Measurements from ENCODE around the gene TNFSF4.
A peak's percentile ranks its signal among the peaks of the same experiment; 100 is the strongest.

The TNFSF4 gene

DNA sequence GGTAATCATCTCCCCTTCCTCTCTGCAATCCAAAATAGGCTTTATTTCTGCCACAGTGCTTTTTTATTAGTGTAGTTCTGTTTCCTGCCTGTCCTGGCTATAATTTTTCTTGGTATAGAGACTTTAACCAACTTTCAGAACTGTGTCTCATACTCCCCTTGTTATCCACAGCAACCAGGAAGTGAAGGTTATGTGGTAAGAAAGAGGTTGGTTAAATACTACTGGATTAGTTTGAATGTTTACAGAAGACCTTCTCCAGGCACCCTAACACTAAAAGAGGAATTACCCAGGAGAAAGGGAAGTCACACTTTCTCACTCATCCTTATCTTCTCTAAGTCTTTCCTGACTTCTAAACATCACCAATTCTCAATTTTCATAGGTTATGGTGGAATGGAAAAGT, 17.8 kb upstream of the TNFSF4 start:
- H3K36me3 ChIP-seq (replicated peaks; ENCODE audit: low read depth, low read length): no peaks in the 10 kb centered on the region
- no peak overlapping the region for H3K4me3 ChIP-seq (ENCODE audit: low read length)
- no peaks in the 10 kb centered on the region for H3K27me3 ChIP-seq (ENCODE audit: low read depth, low read length)
- H3K9me3 ChIP-seq (ENCODE audit: insufficient read depth, low read length): no peaks in the 10 kb centered on the region
- no peak overlapping the region for H3K27ac ChIP-seq (ENCODE audit: low read length)
- TF ChIP-seq EZH2phosphoT487 (IDR thresholded peaks at IDR 0.05; ENCODE audit: low read depth): no peak
- TF ChIP-seq, protein P1, sequence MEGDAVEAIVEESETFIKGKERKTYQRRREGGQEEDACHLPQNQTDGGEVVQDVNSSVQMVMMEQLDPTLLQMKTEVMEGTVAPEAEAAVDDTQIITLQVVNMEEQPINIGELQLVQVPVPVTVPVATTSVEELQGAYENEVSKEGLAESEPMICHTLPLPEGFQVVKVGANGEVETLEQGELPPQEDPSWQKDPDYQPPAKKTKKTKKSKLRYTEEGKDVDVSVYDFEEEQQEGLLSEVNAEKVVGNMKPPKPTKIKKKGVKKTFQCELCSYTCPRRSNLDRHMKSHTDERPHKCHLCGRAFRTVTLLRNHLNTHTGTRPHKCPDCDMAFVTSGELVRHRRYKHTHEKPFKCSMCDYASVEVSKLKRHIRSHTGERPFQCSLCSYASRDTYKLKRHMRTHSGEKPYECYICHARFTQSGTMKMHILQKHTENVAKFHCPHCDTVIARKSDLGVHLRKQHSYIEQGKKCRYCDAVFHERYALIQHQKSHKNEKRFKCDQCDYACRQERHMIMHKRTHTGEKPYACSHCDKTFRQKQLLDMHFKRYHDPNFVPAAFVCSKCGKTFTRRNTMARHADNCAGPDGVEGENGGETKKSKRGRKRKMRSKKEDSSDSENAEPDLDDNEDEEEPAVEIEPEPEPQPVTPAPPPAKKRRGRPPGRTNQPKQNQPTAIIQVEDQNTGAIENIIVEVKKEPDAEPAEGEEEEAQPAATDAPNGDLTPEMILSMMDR (IDR thresholded peaks at IDR 0.05; ENCODE audit: low read depth, low read length): no peak
- H3K79me2 ChIP-seq (ENCODE audit: low read length): no peaks in the 10 kb centered on the region
- H2AFZ ChIP-seq (ENCODE audit: low read depth, low read length): no peak overlapping the region
- no peaks in the 10 kb centered on the region for H4K20me1 ChIP-seq (ENCODE audit: insufficient read depth, low read length)
- H3K9ac ChIP-seq (ENCODE audit: low read length): no peak overlapping the region
- H3K4me2 ChIP-seq (ENCODE audit: low read length): peak overlapping the region; percentile 12; the same call in 1 of the 2 replicates
- H3K4me1 ChIP-seq (ENCODE audit: low read length): peaks cover 42% of the 10 kb centered on the region

DNA sequence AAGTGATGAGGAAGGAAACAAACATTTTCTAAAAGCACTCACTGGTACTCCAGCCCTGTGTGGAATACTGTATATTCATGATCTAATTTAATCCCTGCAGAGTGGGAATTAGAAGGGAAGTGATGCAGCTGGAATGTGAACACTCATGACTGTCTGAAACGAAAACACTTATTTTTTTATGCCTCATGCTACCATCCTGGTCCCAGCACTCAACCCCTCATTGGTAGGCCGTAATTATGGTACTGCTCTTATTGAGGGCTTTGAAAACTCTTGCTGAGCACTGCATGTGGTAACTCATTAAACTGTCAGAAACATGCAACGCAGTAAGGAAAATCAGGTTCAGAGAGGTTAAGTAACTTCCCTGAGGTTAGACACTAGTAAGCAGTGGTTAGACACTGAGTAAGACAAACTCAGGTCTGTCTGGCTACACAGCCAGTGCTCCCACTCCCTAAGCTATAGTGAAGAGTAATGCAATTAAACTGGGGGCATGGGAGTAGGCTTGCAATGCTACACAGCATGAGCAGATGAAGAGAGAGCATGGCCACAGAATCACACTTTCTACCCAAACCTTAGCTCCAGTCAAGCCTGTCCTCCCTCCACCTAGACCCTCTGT, 17.3 kb upstream of the TNFSF4 start:
- H4K20me1 ChIP-seq (ENCODE audit: insufficient read depth, low read length): no peaks in the 10 kb centered on the region
- H3K27ac ChIP-seq (ENCODE audit: low read length): no peak overlapping the region
- no peak overlapping the region for H3K4me2 ChIP-seq (ENCODE audit: low read length)
- no peak for TF ChIP-seq EZH2phosphoT487 (IDR thresholded peaks at IDR 0.05; ENCODE audit: low read depth)
- TF ChIP-seq, protein P1 (IDR thresholded peaks at IDR 0.05; ENCODE audit: low read depth, low read length): no peak
- H3K79me2 ChIP-seq (ENCODE audit: low read length): no peaks in the 10 kb centered on the region
- no peak overlapping the region for H2AFZ ChIP-seq (ENCODE audit: low read depth, low read length)
- H3K9ac ChIP-seq (ENCODE audit: low read length): no peak overlapping the region
- H3K4me1 ChIP-seq (ENCODE audit: low read length): peaks cover 42% of the 10 kb centered on the region
- H3K36me3 ChIP-seq (replicated peaks; ENCODE audit: low read depth, low read length): no peaks in the 10 kb centered on the region
- no peaks in the 10 kb centered on the region for H3K27me3 ChIP-seq (ENCODE audit: low read depth, low read length)
- H3K9me3 ChIP-seq (ENCODE audit: insufficient read depth, low read length): no peaks in the 10 kb centered on the region
- H3K4me3 ChIP-seq (ENCODE audit: low read length): no peak overlapping the region

DNA sequence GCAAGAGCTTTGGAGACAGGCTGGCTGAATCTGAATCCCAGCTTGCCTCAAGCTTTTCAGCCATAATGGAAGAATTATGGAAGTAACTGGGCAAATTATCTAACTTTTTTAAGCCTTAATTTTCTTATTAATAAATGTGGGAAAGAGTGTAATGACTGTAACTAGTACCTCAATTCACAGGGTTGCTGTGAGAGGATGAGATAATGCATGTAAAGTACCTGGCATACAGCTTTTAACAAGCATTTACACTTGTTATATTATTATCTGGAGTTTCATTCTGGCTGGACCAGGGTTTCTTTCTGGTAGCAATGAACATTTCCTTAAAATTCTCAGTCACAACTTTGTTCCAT, 15.9 kb upstream of the TNFSF4 start:
- 0 out of 2 replicates have a peak overlapping the region, but pooled peaks have one; percentile 10 for H2AFZ ChIP-seq (ENCODE audit: low read depth, low read length)
- H3K4me1 ChIP-seq (ENCODE audit: low read length): peaks cover 42% of the 10 kb centered on the region

More for the DNA sequence above, 15.9 kb upstream of the TNFSF4 start:
- H3K27me3 ChIP-seq (ENCODE audit: low read depth, low read length): no peaks in the 10 kb centered on the region
- TF ChIP-seq EZH2phosphoT487 (IDR thresholded peaks at IDR 0.05; ENCODE audit: low read depth): no peak
- TF ChIP-seq, protein P1 (IDR thresholded peaks at IDR 0.05; ENCODE audit: low read depth, low read length): no peak
- H3K9ac ChIP-seq (ENCODE audit: low read length): no peak overlapping the region
- H4K20me1 ChIP-seq (ENCODE audit: insufficient read depth, low read length): no peaks in the 10 kb centered on the region
- H3K79me2 ChIP-seq (ENCODE audit: low read length): no peaks in the 10 kb centered on the region
- peak overlapping the region; percentile 37 for H3K4me2 ChIP-seq (ENCODE audit: low read length)
- H3K4me3 ChIP-seq (ENCODE audit: low read length): no peak overlapping the region
- H3K9me3 ChIP-seq (ENCODE audit: insufficient read depth, low read length): no peaks in the 10 kb centered on the region
- no peaks in the 10 kb centered on the region for H3K36me3 ChIP-seq (replicated peaks; ENCODE audit: low read depth, low read length)
- no peak overlapping the region for H3K27ac ChIP-seq (ENCODE audit: low read length)

All from OCI-LY3 (cell line).